ENCODE data around the gene SHKBP1.
"Not testable (repeated sequence)": the region's sequence is repeated elsewhere in the genome, so short reads cannot be mapped to it uniquely, and the experiment has no call there.

SHKBP1 gene

DNA sequence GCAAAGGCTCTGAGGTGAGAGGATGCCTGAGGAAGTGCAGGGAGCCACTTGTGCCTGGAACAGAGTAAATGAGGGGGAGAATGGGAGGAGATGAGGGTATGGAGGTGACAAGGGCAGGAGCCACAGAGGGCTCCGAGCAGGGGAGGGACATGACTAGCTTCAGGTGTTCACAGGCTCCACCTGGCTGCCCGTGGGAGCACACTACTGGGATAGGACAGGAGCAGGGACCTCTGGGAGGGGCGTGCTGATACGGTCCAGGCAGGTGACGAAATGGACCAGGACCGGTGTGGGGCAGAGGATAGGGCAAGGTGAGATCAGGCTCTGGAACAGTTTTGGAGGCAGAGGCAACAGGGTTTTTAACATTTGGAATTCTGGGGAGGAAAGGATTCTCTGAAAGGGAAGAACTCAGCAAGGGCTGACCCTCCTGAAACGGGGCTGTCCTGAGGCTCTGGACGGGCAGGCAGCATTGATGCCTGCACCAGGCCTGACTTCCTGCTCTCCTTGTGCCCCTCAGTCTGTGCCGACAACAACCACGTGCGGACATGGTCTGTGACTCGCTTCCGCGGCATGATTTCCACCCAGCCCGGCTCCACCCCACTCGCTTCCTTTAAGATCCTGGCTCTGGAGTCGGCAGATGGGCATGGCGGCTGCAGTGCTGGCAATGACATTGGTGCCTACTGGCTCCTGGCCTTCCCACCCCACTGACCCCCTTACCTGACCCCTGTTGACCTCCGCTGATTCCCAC, 11.6 kb downstream of the SHKBP1 start:
- WGBS (ENCODE audit: extremely low coverage, insufficient coverage, low lambda C conversion rate) = no CpG with 5 or more reads among the region's 19 CpGs
- H3K4me3 ChIP-seq (ENCODE audit: low read length) = no peak overlapping the region
- H3K56ac ChIP-seq (ENCODE audit: low read length) = no peak overlapping the region
- no peaks in the 10 kb centered on the region for H3K27me3 ChIP-seq (ENCODE audit: insufficient read depth, low read length, poor library complexity)
- no peaks in the 10 kb centered on the region for H3K79me1 ChIP-seq (ENCODE audit: low read length)
- no peaks in the 10 kb centered on the region for H3K79me2 ChIP-seq (ENCODE audit: control insufficient read depth, insufficient read depth, low read length)
- H4K8ac ChIP-seq (ENCODE audit: low read depth, low read length) = no peak overlapping the region
- no peak overlapping the region for H3K23ac ChIP-seq (ENCODE audit: low read length)
- no peak overlapping the region for H3K18ac ChIP-seq (ENCODE audit: low read length)
- H2BK120ac ChIP-seq (ENCODE audit: low read depth, low read length) = no peak overlapping the region
- H3K4me2 ChIP-seq (ENCODE audit: low read length) = no peak overlapping the region
- no peak overlapping the region for H3K4ac ChIP-seq (ENCODE audit: low read depth, low read length)
- H2BK5ac ChIP-seq (ENCODE audit: low read length) = no peak overlapping the region
- no peak overlapping the region for H2BK15ac ChIP-seq (replicated peaks; ENCODE audit: low read depth)
- no peak overlapping the region for H3K27ac ChIP-seq (ENCODE audit: low read depth, low read length)
- no peak overlapping the region for H4K5ac ChIP-seq (ENCODE audit: low read length)
- H2AK5ac ChIP-seq (ENCODE audit: low read length) = no peak overlapping the region
- H3K9ac ChIP-seq (ENCODE audit: low read length) = no peak overlapping the region
- DNase-seq = no peak
- H3K36me3 ChIP-seq (ENCODE audit: control insufficient read depth, insufficient read depth, low read length) = no peaks in the 10 kb centered on the region
- H3K4me1 ChIP-seq (ENCODE audit: control insufficient read depth, low read depth, low read length) = no peaks in the 10 kb centered on the region

- Histone ChIP-seq H3K4me3 (ENCODE audit: low read length) (no peak overlapping the region), H3K79me1 (ENCODE audit: low read length) (no peaks in the 10 kb centered on the region)
- WGBS (ENCODE audit: extremely low coverage, insufficient coverage, low lambda C conversion rate) = no CpG with 5 or more reads among the region's 9 CpGs
These were observed 12.4 kb downstream of the SHKBP1 start for GRCh38 chr19:40588926-40589569.

DNA sequence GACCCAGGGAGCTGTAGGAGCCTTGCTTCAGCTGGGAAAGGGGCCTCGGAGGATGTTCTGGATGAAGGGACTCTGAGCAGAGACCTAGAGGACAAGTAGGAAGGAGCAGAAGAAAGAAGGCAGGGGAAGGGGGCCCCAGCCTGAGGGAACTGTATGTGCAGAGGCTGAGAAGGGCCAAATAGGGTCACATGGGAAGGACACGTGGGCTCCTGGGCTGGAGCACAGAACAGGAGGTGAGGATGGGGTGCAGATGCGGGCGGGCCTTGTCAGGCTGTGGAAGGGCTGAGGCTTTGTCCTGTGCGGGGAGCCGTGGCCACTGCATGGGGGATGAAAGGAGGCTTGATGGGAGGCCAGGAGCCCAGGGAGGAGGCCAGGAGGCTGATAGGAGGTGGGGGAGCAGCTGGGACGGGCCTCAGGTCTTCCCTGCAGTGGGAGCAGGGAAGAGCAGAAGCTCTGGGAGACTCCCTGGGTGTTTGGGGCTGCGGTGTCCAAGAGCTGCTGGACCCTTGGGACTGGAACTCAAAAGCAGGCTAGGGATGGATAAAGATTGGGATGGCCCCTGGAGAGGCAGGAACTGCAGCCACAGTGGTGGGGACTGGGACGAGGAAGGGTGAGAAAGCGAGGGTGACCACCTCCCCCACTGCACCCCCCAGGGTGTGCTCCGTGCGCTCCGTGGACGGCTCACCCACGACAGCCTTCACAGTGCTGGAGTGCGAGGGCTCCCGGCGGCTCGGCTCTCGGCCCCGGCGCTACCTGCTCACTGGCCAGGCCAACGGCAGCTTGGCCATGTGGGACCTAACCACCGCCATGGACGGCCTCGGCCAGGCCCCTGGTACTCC, 13.1 kb downstream of the SHKBP1 start:
- no peak overlapping the region for H3K27ac ChIP-seq (ENCODE audit: low read depth, low read length)
- no peak overlapping the region for H3K23ac ChIP-seq (ENCODE audit: low read length)
- H3K27me3 ChIP-seq (ENCODE audit: insufficient read depth, low read length, poor library complexity) = no peaks in the 10 kb centered on the region
- no peak overlapping the region for H3K4me2 ChIP-seq (ENCODE audit: low read length)
- WGBS (ENCODE audit: extremely low coverage, insufficient coverage, low lambda C conversion rate) = no CpG with 5 or more reads among the region's 26 CpGs
- H3K4ac ChIP-seq (ENCODE audit: low read depth, low read length) = no peak overlapping the region
- H2BK120ac ChIP-seq (ENCODE audit: low read depth, low read length) = no peak overlapping the region
- no peaks in the 10 kb centered on the region for H3K79me2 ChIP-seq (ENCODE audit: control insufficient read depth, insufficient read depth, low read length)
- H3K4me1 ChIP-seq (ENCODE audit: control insufficient read depth, low read depth, low read length) = no peaks in the 10 kb centered on the region
- no peak overlapping the region for H4K5ac ChIP-seq (ENCODE audit: low read length)
- no peak overlapping the region for H3K4me3 ChIP-seq (ENCODE audit: low read length)
- H4K8ac ChIP-seq (ENCODE audit: low read depth, low read length) = no peak overlapping the region
- no peak overlapping the region for H2BK15ac ChIP-seq (replicated peaks; ENCODE audit: low read depth)
- no peaks in the 10 kb centered on the region for H3K79me1 ChIP-seq (ENCODE audit: low read length)
- no peak overlapping the region for H3K56ac ChIP-seq (ENCODE audit: low read length)
- H3K9ac ChIP-seq (ENCODE audit: low read length) = no peak overlapping the region
- no peak overlapping the region for H2AK5ac ChIP-seq (ENCODE audit: low read length)
- H3K18ac ChIP-seq (ENCODE audit: low read length) = no peak overlapping the region
- no peaks in the 10 kb centered on the region for H3K36me3 ChIP-seq (ENCODE audit: control insufficient read depth, insufficient read depth, low read length)
- no peak for DNase-seq
- no peak overlapping the region for H2BK5ac ChIP-seq (ENCODE audit: low read length)

More at GRCh38 chr19:40588926-40589569, 12.4 kb downstream of the SHKBP1 start:
- H3K18ac ChIP-seq (ENCODE audit: low read length) = no peak overlapping the region
- no peaks in the 10 kb centered on the region for H3K4me1 ChIP-seq (ENCODE audit: control insufficient read depth, low read depth, low read length)
- no peak overlapping the region for H3K4me2 ChIP-seq (ENCODE audit: low read length)
- no peak overlapping the region for H2BK15ac ChIP-seq (replicated peaks; ENCODE audit: low read depth)
- H3K56ac ChIP-seq (ENCODE audit: low read length) = no peak overlapping the region
- no peak overlapping the region for H3K4ac ChIP-seq (ENCODE audit: low read depth, low read length)
- no peak overlapping the region for H3K23ac ChIP-seq (ENCODE audit: low read length)
- no peak overlapping the region for H3K27ac ChIP-seq (ENCODE audit: low read depth, low read length)
- no peak overlapping the region for H2BK5ac ChIP-seq (ENCODE audit: low read length)
- H2BK120ac ChIP-seq (ENCODE audit: low read depth, low read length) = no peak overlapping the region
- H3K36me3 ChIP-seq (ENCODE audit: control insufficient read depth, insufficient read depth, low read length) = no peaks in the 10 kb centered on the region
- H3K79me2 ChIP-seq (ENCODE audit: control insufficient read depth, insufficient read depth, low read length) = no peaks in the 10 kb centered on the region
- no peak overlapping the region for H3K9ac ChIP-seq (ENCODE audit: low read length)
- H2AK5ac ChIP-seq (ENCODE audit: low read length) = no peak overlapping the region
- H4K8ac ChIP-seq (ENCODE audit: low read depth, low read length) = no peak overlapping the region
- no peaks in the 10 kb centered on the region for H3K27me3 ChIP-seq (ENCODE audit: insufficient read depth, low read length, poor library complexity)
- no peak for DNase-seq
- no peak overlapping the region for H4K5ac ChIP-seq (ENCODE audit: low read length)

- no peak overlapping the region for H2BK120ac ChIP-seq (ENCODE audit: low read depth, low read length)
- no peaks in the 10 kb centered on the region for H3K79me1 ChIP-seq (ENCODE audit: low read length)
- H3K27ac ChIP-seq (ENCODE audit: low read depth, low read length) = no peak overlapping the region
- no peak overlapping the region for H3K23ac ChIP-seq (ENCODE audit: low read length)
- no peaks in the 10 kb centered on the region for H3K27me3 ChIP-seq (ENCODE audit: insufficient read depth, low read length, poor library complexity)
- H4K8ac ChIP-seq (ENCODE audit: low read depth, low read length) = no peak overlapping the region
- H4K5ac ChIP-seq (ENCODE audit: low read length) = no peak overlapping the region
- no peak overlapping the region for H3K18ac ChIP-seq (ENCODE audit: low read length)
- H2AK5ac ChIP-seq (ENCODE audit: low read length) = no peak overlapping the region
- no peak overlapping the region for H3K4me3 ChIP-seq (ENCODE audit: low read length)
- H2BK15ac ChIP-seq (replicated peaks; ENCODE audit: low read depth) = no peak overlapping the region
- H3K9ac ChIP-seq (ENCODE audit: low read length) = no peak overlapping the region
- H3K4me2 ChIP-seq (ENCODE audit: low read length) = no peak overlapping the region
- no peak overlapping the region for H2BK5ac ChIP-seq (ENCODE audit: low read length)
- H3K79me2 ChIP-seq (ENCODE audit: control insufficient read depth, insufficient read depth, low read length) = no peaks in the 10 kb centered on the region
- H3K4me1 ChIP-seq (ENCODE audit: control insufficient read depth, low read depth, low read length) = no peaks in the 10 kb centered on the region
- no peaks in the 10 kb centered on the region for H3K36me3 ChIP-seq (ENCODE audit: control insufficient read depth, insufficient read depth, low read length)
- H3K4ac ChIP-seq (ENCODE audit: low read depth, low read length) = no peak overlapping the region
- no CpG with 5 or more reads among the region's 22 CpGs for WGBS (ENCODE audit: extremely low coverage, insufficient coverage, low lambda C conversion rate)
- no peak overlapping the region for H3K56ac ChIP-seq (ENCODE audit: low read length)
- no peak for DNase-seq
These were observed 14.0 kb downstream of the SHKBP1 start for GRCh38 chr19:40590464-40591265.

GRCh38 chr19:40591724-40592123, 15.1 kb downstream of the SHKBP1 start:
- not testable (repeated sequence) for H3K79me1 ChIP-seq (ENCODE audit: low read length); H3K79me2 ChIP-seq (ENCODE audit: control insufficient read depth, insufficient read depth, low read length); H2BK120ac ChIP-seq (ENCODE audit: low read depth, low read length); H3K4me2 ChIP-seq (ENCODE audit: low read length); H4K8ac ChIP-seq (ENCODE audit: low read depth, low read length); H3K23ac ChIP-seq (ENCODE audit: low read length); H3K27me3 ChIP-seq (ENCODE audit: insufficient read depth, low read length, poor library complexity); H3K4ac ChIP-seq (ENCODE audit: low read depth, low read length); H3K4me3 ChIP-seq (ENCODE audit: low read length); H2BK15ac ChIP-seq (replicated peaks; ENCODE audit: low read depth); H4K5ac ChIP-seq (ENCODE audit: low read length); H3K18ac ChIP-seq (ENCODE audit: low read length); H2BK5ac ChIP-seq (ENCODE audit: low read length); H3K27ac ChIP-seq (ENCODE audit: low read depth, low read length); H3K9ac ChIP-seq (ENCODE audit: low read length); H3K4me1 ChIP-seq (ENCODE audit: control insufficient read depth, low read depth, low read length); H3K36me3 ChIP-seq (ENCODE audit: control insufficient read depth, insufficient read depth, low read length); DNase-seq; H3K56ac ChIP-seq (ENCODE audit: low read length); H2AK5ac ChIP-seq (ENCODE audit: low read length)
- WGBS (ENCODE audit: extremely low coverage, insufficient coverage, low lambda C conversion rate) = no CpG with 5 or more reads among the region's 4 CpGs

All from mesendoderm (in vitro differentiated cells).